IgD-negative memory B cell (primary cell): ENCODE data around the gene GPR142. TPM values are rescaled to one million over a fixed set of nuclear protein-coding genes. Genes with fewer than 3 reads are reported as not detected.

ENCODE experiments used
- H3K27ac Mint-ChIP-seq, 3 donors: one replicate each; pipeline ENCODE4 v1.8.0; 2020 to 2022; ENCODE audit warnings: mild to moderate bottlenecking in 3 of 3, mixed read lengths in 3 of 3, moderate library complexity in 1 of 3
- H3K27me3 Mint-ChIP-seq: one replicate; pipeline ENCODE4 v1.8.0; 2021; ENCODE audit warnings: mixed read lengths
- H3K36me3 Mint-ChIP-seq: one replicate; pipeline ENCODE4 v1.8.0; 2020; ENCODE audit warnings: mild to moderate bottlenecking, mixed read lengths
- H3K4me1 Mint-ChIP-seq, 3 donors: one replicate each; pipeline ENCODE4 v1.8.0; 2020 to 2022; ENCODE audit warnings: mixed read lengths in 3 of 3, mild to moderate bottlenecking in 1 of 3
- H3K4me3 Mint-ChIP-seq, 4 donors: one replicate each; pipeline ENCODE4 v1.8.0; 2020 to 2022; ENCODE audit warnings: mild to moderate bottlenecking in 4 of 4, mixed read lengths in 4 of 4, moderate library complexity in 3 of 4
- H3K9me3 Mint-ChIP-seq, 3 donors: one replicate each; pipeline ENCODE4 v1.8.0; 2020 to 2021; ENCODE audit warnings: mixed read lengths in 3 of 3, mild to moderate bottlenecking in 1 of 3
- polyA plus RNA-seq: library from polyadenylated mRNA; unstranded; fragments of 300-500 nt; fragmentation: Illumina TruSeq; gene quantifications from one replicate; pipeline ENCODE4 v1.2.3, GENCODE V29; 2021

The GPR142 gene
- polyA plus RNA-seq, 1 donor from 2014 or later, result not detected

- Mint-ChIP-seq H3K36me3 (no peaks in the 10 kb centered on the region), H3K27ac (no peak overlapping the region), H3K9me3 (peaks cover 0 to 2% (median 2%) of the 10 kb centered on the region in 3 donors), H3K4me1 (peaks cover 0 to 1% (median 0%) of the 10 kb centered on the region in 3 donors), H3K27me3 (peaks cover 10% of the 10 kb centered on the region), H3K4me3 (no peak overlapping the region)
Measured at GRCh38 chr17:74408815-74409214, 41.5 kb downstream of the GPR142 start.

- Mint-ChIP-seq H3K9me3 (peaks cover 0 to 2% (median 2%) of the 10 kb centered on the region in 3 donors), H3K27ac (no peak overlapping the region)
Measured at GRCh38 chr17:74410001-74410443, 42.7 kb downstream of the GPR142 start.

GRCh38 chr17:74412581-74412980 is 45.3 kb downstream of the GPR142 start:
- Mint-ChIP-seq H3K27me3 (peaks cover 15% of the 10 kb centered on the region), H3K9me3 (peaks cover 0 to 2% (median 2%) of the 10 kb centered on the region in 3 donors), H3K4me3 (no peak overlapping the region), H3K36me3 (no peaks in the 10 kb centered on the region), H3K4me1 (peaks cover 0 to 1% (median 1%) of the 10 kb centered on the region in 3 donors), H3K27ac (no peak overlapping the region)

More at GRCh38 chr17:74410001-74410443, 42.7 kb downstream of the GPR142 start:
- peaks cover 0 to 1% (median 0%) of the 10 kb centered on the region in 3 donors for H3K4me1 Mint-ChIP-seq
- H3K27me3 Mint-ChIP-seq, result peaks cover 10% of the 10 kb centered on the region
- H3K36me3 Mint-ChIP-seq, result no peaks in the 10 kb centered on the region
- no peak overlapping the region for H3K4me3 Mint-ChIP-seq

- Mint-ChIP-seq H3K9me3 (peaks cover 0 to 2% (median 2%) of the 10 kb centered on the region in 3 donors), H3K27ac (no peak overlapping the region), H3K4me3 (no peak overlapping the region), H3K36me3 (no peaks in the 10 kb centered on the region), H3K27me3 (peaks cover 15% of the 10 kb centered on the region), H3K4me1 (peaks cover 0 to 2% (median 1%) of the 10 kb centered on the region in 3 donors)
Measured at GRCh38 chr17:74413491-74413890, 46.2 kb downstream of the GPR142 start.

- Mint-ChIP-seq H3K27me3 (peaks cover 15% of the 10 kb centered on the region), H3K27ac (no peak overlapping the region), H3K36me3 (no peaks in the 10 kb centered on the region), H3K4me3 (no peak overlapping the region), H3K4me1 (peaks cover 0 to 2% (median 1%) of the 10 kb centered on the region in 3 donors), H3K9me3 (peaks cover 0 to 2% (median 2%) of the 10 kb centered on the region in 3 donors)
Measured at GRCh38 chr17:74414510-74414909, 47.2 kb downstream of the GPR142 start.

GRCh38 chr17:74415608-74416396 is 48.5 kb downstream of the GPR142 start:
- H3K27me3 Mint-ChIP-seq, result peaks cover 15% of the 10 kb centered on the region
- peaks cover 0 to 2% (median under 1%) of the 10 kb centered on the region in 3 donors for H3K4me1 Mint-ChIP-seq
- no peak overlapping the region for H3K4me3 Mint-ChIP-seq
- peaks cover 0 to under 1% (median under 1%) of the 10 kb centered on the region in 3 donors for H3K9me3 Mint-ChIP-seq
- no peaks in the 10 kb centered on the region for H3K36me3 Mint-ChIP-seq
- H3K27ac Mint-ChIP-seq, result no peak overlapping the region

- H3K9me3 Mint-ChIP-seq, result peaks cover 0 to under 1% (median 0%) of the 10 kb centered on the region in 3 donors
- peaks cover 17% of the 10 kb centered on the region for H3K27me3 Mint-ChIP-seq
- H3K4me3 Mint-ChIP-seq, result no peak overlapping the region
- H3K27ac Mint-ChIP-seq, result no peak overlapping the region
- H3K4me1 Mint-ChIP-seq, result peaks cover 0 to 2% (median 0%) of the 10 kb centered on the region in 3 donors
- H3K36me3 Mint-ChIP-seq, result no peaks in the 10 kb centered on the region
Measured at GRCh38 chr17:74417178-74418045, 50.1 kb downstream of the GPR142 start.

- Mint-ChIP-seq H3K27ac (no peak overlapping the region), H3K4me1 (peaks cover 0 to 2% (median 0%) of the 10 kb centered on the region in 3 donors), H3K4me3 (no peak overlapping the region), H3K27me3 (peaks cover 19% of the 10 kb centered on the region), H3K9me3 (peaks cover 0 to 3% (median 0%) of the 10 kb centered on the region in 3 donors), H3K36me3 (no peaks in the 10 kb centered on the region)
Measured at GRCh38 chr17:74419928-74420411, 52.7 kb downstream of the GPR142 start.

Other genes starting within 250 kb of the GPR142 start
- 2,084 TPM for gene RPL38, start 163.8 kb upstream of the GPR142 start, polyA plus RNA-seq
- 0.58 TPM for gene TTYH2, start 153.9 kb upstream of the GPR142 start, polyA plus RNA-seq
- not detected for gene DNAI2, start 93.3 kb upstream of the GPR142 start, polyA plus RNA-seq
- gene KIF19, start 41.3 kb upstream of the GPR142 start, polyA plus RNA-seq, result 0.33 TPM
- not detected for gene BTBD17, start 5.6 kb upstream of the GPR142 start, polyA plus RNA-seq
- 0.18 TPM for gene GPRC5C, start 64.6 kb downstream of the GPR142 start, polyA plus RNA-seq
- 28.0 TPM for gene CD300A, start 99.1 kb downstream of the GPR142 start, polyA plus RNA-seq
- gene CD300LB, start 164.0 kb downstream of the GPR142 start, polyA plus RNA-seq, result not detected
- 1.6 TPM for gene CD300C, start 178.6 kb downstream of the GPR142 start, polyA plus RNA-seq
- gene CD300H, start 200.0 kb downstream of the GPR142 start, polyA plus RNA-seq, result 0.61 TPM
- gene CD300LD, start 224.8 kb downstream of the GPR142 start, polyA plus RNA-seq, result not detected